Fibroblast of lung (primary cell): ENCODE data around the gene PIK3CB. TPM values are rescaled to one million over a fixed set of nuclear protein-coding genes. Genes with fewer than 3 reads are reported as not detected.
"Not testable (repeated sequence)": the region's sequence is repeated elsewhere in the genome, so short reads cannot be mapped to it uniquely, and the experiment has no call there.

Experiments
- DNase-seq, 2 donors: peaks; one replicate each; pipeline versions ENCODE4 v3.0.0 to v3.0.0-alpha.2; 2010; ENCODE audit warnings: low read depth in 2 of 2
- H2AFZ ChIP-seq: 2 replicates; pipeline ENCODE4 v1.5.1; 2012; ENCODE audit warnings: low read length, control low read depth, inconsistent platforms
- H3K27ac ChIP-seq: 2 replicates; pipeline ENCODE4 v1.5.1; 2011; ENCODE audit warnings: low read length, control low read depth; ENCODE audit not compliant: insufficient read depth
- H3K27me3 ChIP-seq: 2 replicates; pipeline ENCODE4 v1.5.1; 2011; ENCODE audit warnings: mild to moderate bottlenecking, low read length; ENCODE audit not compliant: control insufficient read depth, insufficient read depth
- H3K36me3 ChIP-seq: 2 replicates; pipeline ENCODE4 v1.5.1; 2011; ENCODE audit warnings: low read length; ENCODE audit not compliant: control insufficient read depth, insufficient read depth
- H3K4me1 ChIP-seq: 2 replicates; pipeline ENCODE4 v1.5.1; 2011; ENCODE audit warnings: low read length; ENCODE audit not compliant: control insufficient read depth, insufficient read depth; ENCODE audit errors: extremely low read depth
- H3K4me2 ChIP-seq: 2 replicates; pipeline ENCODE4 v1.5.1; 2011; ENCODE audit warnings: low read length, control low read depth; ENCODE audit not compliant: insufficient read depth; ENCODE audit errors: extremely low read depth
- H3K4me3 ChIP-seq, 4 experiments: fragments of 200-600 bp in 1 of 4; sonication (generic) in 1 of 4; replicated peaks in 1 of 4; 2 replicates each; pipeline ENCODE4 v1.5.1; 2011 to 2016; ENCODE audit warnings: low read length in 4 of 4, low read depth in 3 of 4, mild to moderate bottlenecking in 3 of 4, control low read depth in 2 of 4, inconsistent platforms in 1 of 4, mixed read lengths in 1 of 4; ENCODE audit not compliant: insufficient read depth in 1 of 4; ENCODE audit errors: control extremely low read depth in 1 of 4
- H3K79me2 ChIP-seq: 2 replicates; pipeline ENCODE4 v1.5.1; 2012; ENCODE audit warnings: mild to moderate bottlenecking, low read length, inconsistent platforms; ENCODE audit not compliant: control insufficient read depth, insufficient read depth
- H3K9ac ChIP-seq: 2 replicates; pipeline ENCODE4 v1.5.1; 2011; ENCODE audit warnings: mild to moderate bottlenecking, low read length, control low read depth; ENCODE audit not compliant: insufficient read depth
- H3K9me3 ChIP-seq: 2 replicates; pipeline ENCODE4 v1.5.1; 2012; ENCODE audit warnings: low read depth, low read length; ENCODE audit not compliant: control insufficient read depth, insufficient read depth
- H4K20me1 ChIP-seq: 2 replicates; pipeline ENCODE4 v1.5.1; 2011; ENCODE audit warnings: low read length; ENCODE audit not compliant: control insufficient read depth, insufficient read depth; ENCODE audit errors: extremely low read depth
- EZH2 ChIP-seq: IDR thresholded peaks from 2 replicates; pipeline ENCODE4 v1.5.1; 2012; ENCODE audit warnings: low read length, control low read depth, mild to moderate bottlenecking; ENCODE audit errors: missing control alignments
- polyA plus RNA-seq, 2 donors: library from polyadenylated mRNA; depleted of rRNA in 1 of 2; stranded (reverse) in 1 of 2; unstranded in 1 of 2; fragments of >200 nt; gene quantifications; 2 replicates each; pipeline ENCODE4 v1.2.1, GENCODE V29; 2011 to 2012; ENCODE audit warnings: missing spikeins in 1 of 2
- total RNA-seq: library from RNA; depleted of rRNA; stranded (reverse); fragments of >200 nt; gene quantifications from 2 replicates; pipeline ENCODE4 v1.2.1, GENCODE V29; 2014
- TF ChIP-seq, protein P1 (sequence below), 2 donors: IDR thresholded peaks in 1 of 2; conservative IDR thresholded peaks in 1 of 2; 1 replicate in 1 of 2; 2 replicates in 1 of 2; pipeline ENCODE4 v1.5.1; 2011 to 2012; ENCODE audit warnings: low read length in 2 of 2, control low read depth in 1 of 2, inconsistent platforms in 1 of 2, low read depth in 1 of 2, mild to moderate bottlenecking in 1 of 2

The PIK3CB gene
- total and polyA plus RNA-seq, 2 donors (not counting 1 experiment from before 2014, with no cell fraction given), result 12.4 to 17.0 TPM

DNA sequence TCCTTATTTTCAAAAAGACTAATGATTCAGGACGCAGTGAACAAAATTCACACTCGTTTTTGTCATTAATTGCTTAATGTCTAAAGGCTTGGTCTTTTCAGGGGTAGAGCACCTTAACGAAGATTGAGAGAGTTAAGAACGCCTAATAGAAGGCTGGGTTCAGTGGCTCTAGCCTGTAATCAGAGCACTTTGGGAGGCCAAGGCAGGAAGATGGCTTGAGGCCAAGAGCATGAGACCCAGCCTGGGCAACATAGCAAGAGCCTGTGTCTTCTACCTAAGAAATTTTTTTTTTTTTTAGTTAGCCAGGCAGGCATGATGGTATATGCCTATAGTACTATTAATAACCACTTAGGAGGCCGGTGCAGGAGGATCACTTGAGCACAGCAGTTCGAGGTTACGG is 7.5 kb downstream of the PIK3CB start:
- Histone ChIP-seq H2AFZ (no peak overlapping the region), H3K9ac (no peak overlapping the region), H3K27me3 (no peaks in the 10 kb centered on the region), H3K4me1 (peaks cover 4% of the 10 kb centered on the region), H3K9me3 (no peaks in the 10 kb centered on the region), H3K79me2 (peaks cover 23% of the 10 kb centered on the region), H3K27ac (no peak overlapping the region), H3K36me3 (no peaks in the 10 kb centered on the region), H3K4me2 (no peak overlapping the region), H3K4me3 (no peak overlapping the region), H4K20me1 (no peaks in the 10 kb centered on the region)
- no peak for DNase-seq
- no peak for TF ChIP-seq EZH2
- TF ChIP-seq, protein P1, sequence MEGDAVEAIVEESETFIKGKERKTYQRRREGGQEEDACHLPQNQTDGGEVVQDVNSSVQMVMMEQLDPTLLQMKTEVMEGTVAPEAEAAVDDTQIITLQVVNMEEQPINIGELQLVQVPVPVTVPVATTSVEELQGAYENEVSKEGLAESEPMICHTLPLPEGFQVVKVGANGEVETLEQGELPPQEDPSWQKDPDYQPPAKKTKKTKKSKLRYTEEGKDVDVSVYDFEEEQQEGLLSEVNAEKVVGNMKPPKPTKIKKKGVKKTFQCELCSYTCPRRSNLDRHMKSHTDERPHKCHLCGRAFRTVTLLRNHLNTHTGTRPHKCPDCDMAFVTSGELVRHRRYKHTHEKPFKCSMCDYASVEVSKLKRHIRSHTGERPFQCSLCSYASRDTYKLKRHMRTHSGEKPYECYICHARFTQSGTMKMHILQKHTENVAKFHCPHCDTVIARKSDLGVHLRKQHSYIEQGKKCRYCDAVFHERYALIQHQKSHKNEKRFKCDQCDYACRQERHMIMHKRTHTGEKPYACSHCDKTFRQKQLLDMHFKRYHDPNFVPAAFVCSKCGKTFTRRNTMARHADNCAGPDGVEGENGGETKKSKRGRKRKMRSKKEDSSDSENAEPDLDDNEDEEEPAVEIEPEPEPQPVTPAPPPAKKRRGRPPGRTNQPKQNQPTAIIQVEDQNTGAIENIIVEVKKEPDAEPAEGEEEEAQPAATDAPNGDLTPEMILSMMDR (conservative IDR thresholded peaks at IDR 0.05 in 1 of 2, IDR thresholded peaks at IDR 0.05 in 1 of 2; ENCODE audit: low read depth in 1 of 2, low read length in 2 of 2), result no peak

DNA sequence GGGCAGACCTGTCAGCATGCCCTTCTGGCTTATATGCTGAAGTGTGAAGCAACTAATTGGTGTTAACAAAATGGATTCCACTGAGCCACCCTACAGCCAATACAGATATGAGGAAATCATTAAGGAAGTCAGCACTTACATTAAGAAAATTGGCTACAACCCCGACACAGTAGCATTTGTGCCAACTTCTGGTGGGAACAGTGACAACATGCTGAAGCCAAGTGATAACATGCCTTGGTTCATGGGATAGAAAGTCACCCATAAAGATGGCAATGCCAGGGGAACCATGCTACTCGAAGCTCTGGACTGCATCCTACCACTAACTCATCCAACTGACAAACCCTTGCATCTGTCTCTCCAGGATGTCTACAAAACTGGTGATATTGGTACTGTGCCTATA is 9.4 kb downstream of the PIK3CB start:
- Histone ChIP-seq H3K4me2 (no peak overlapping the region), H3K79me2 (peaks cover 16% of the 10 kb centered on the region), H3K9me3 (no peaks in the 10 kb centered on the region), H2AFZ (no peak overlapping the region), H3K36me3 (no peaks in the 10 kb centered on the region), H3K4me1 (peaks cover 4% of the 10 kb centered on the region), H3K9ac (no peak overlapping the region), H3K27me3 (no peaks in the 10 kb centered on the region), H3K27ac (no peak overlapping the region), H3K4me3 (no peak overlapping the region), H4K20me1 (no peaks in the 10 kb centered on the region)
- no peak for TF ChIP-seq EZH2
- TF ChIP-seq, protein P1 (conservative IDR thresholded peaks at IDR 0.05 in 1 of 2, IDR thresholded peaks at IDR 0.05 in 1 of 2; ENCODE audit: low read depth in 1 of 2, low read length in 2 of 2), result no peak
- no peak for DNase-seq

DNA sequence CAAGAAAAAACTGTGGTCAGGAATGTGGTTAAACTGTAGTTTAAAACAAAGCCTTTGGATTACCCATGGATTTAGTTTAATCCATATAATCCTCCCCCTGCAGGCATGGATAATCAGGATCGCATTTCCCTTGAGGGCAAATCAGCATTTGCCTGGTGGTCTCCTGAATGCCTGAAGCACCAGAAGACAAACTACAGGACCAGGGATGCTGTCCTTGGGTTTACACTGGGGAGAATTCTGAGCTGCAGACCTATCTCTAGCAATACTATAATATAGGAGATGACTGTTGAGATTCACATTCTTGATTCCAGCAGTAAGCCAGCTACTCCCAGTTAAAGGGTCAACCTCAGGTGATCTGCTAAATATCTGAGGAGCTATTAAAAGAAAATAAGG is 10.6 kb downstream of the PIK3CB start:
- no peaks in the 10 kb centered on the region for H3K36me3 ChIP-seq
- no peaks in the 10 kb centered on the region for H4K20me1 ChIP-seq
- no peak overlapping the region for H3K4me2 ChIP-seq
- H3K9me3 ChIP-seq, result no peaks in the 10 kb centered on the region
- H3K4me3 ChIP-seq, result no peak overlapping the region
- H3K9ac ChIP-seq, result no peak overlapping the region
- peaks cover 11% of the 10 kb centered on the region for H3K79me2 ChIP-seq
- no peak for DNase-seq
- no peak overlapping the region for H3K27ac ChIP-seq
- H3K27me3 ChIP-seq, result no peaks in the 10 kb centered on the region
- TF ChIP-seq EZH2, result no peak
- TF ChIP-seq, protein P1 (conservative IDR thresholded peaks at IDR 0.05 in 1 of 2, IDR thresholded peaks at IDR 0.05 in 1 of 2; ENCODE audit: low read depth in 1 of 2, low read length in 2 of 2), result no peak
- H3K4me1 ChIP-seq, result peaks cover 4% of the 10 kb centered on the region
- H2AFZ ChIP-seq, result no peak overlapping the region

DNA sequence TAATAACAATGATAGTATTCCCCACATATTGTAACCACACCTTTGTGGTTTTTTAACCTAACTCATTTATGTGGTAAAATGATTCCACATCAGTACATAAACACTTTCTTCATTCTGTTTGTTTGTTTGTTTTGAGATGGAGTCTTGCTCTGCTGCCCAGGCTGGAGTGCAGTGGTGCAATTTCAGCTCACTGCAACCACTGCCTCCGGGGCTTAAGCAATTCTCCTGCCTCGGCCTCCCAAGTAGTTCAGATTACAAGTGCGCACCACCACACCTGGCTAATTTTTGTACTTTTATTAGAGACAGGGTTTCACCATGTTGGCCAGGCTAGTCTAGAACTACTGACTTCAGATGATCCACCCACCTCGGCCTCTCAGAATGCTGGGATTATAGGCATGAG is 14.3 kb downstream of the PIK3CB start:
- not testable (repeated sequence) for DNase-seq, H3K79me2 ChIP-seq, H4K20me1 ChIP-seq, H3K36me3 ChIP-seq, H3K27me3 ChIP-seq, H2AFZ ChIP-seq, H3K27ac ChIP-seq, H3K9me3 ChIP-seq, H3K4me2 ChIP-seq, H3K4me1 ChIP-seq, H3K9ac ChIP-seq, H3K4me3 ChIP-seq
